Right cardiac atrium (tissue), 5 donors: Measurements from ENCODE around the gene EFCAB8. TPM values are rescaled to one million over a fixed set of nuclear protein-coding genes. Genes with fewer than 3 reads are reported as not detected.
"Not testable (repeated sequence)": the region's sequence is repeated elsewhere in the genome, so short reads cannot be mapped to it uniquely, and the experiment has no call there.

ENCODE experiments used
- ATAC-seq, 2 donors: fragments of 200-7000 bp; cut with Tn5 transposase; one replicate each; pipeline versions ENCODE4 v1.8.0 to v1.9.1; 2020; ENCODE audit warnings: moderate library complexity in 2 of 2, mild to moderate bottlenecking in 1 of 2
- DNase-seq, 3 donors: peaks; one replicate each; pipeline ENCODE4 v3.0.0-alpha.2; 2020
- H3K27ac ChIP-seq: one replicate; pipeline ENCODE4 v1.5.1; 2013; ENCODE audit warnings: mild to moderate bottlenecking, low read length, control low read depth, moderate library complexity
- H3K27me3 ChIP-seq: one replicate; pipeline ENCODE4 v1.6.1; 2013; ENCODE audit not compliant: control insufficient read depth, insufficient read depth
- H3K4me1 ChIP-seq: one replicate; pipeline ENCODE4 v1.6.1; 2013; ENCODE audit warnings: low read length; ENCODE audit not compliant: control insufficient read depth, insufficient read depth
- H3K4me3 ChIP-seq: one replicate; pipeline ENCODE4 v1.5.1; 2013; ENCODE audit warnings: low read length, control low read depth
- H3K9me3 ChIP-seq: one replicate; pipeline ENCODE4 v1.6.1; 2013; ENCODE audit warnings: low read length; ENCODE audit not compliant: control insufficient read depth
- WGBS: extraction: QIAGEN DNeasy Blood & Tissue Kit; methylation state at CpG from one replicate; pipeline ENCODE4 v1.1.7; 2013; 5-methylcytosine and 5-hydroxymethylcytosine counted together
- intact Hi-C, 4 donors: fragments of 100-400 bp; cut with DNase I; formaldehyde crosslinking; loops; one replicate each; pipeline versions ENCODE4 v1.11.0 to v1.14.0; 2022 to 2023
- polyA plus RNA-seq: library from polyadenylated mRNA; stranded (reverse); fragments of 200-250 nt; gene quantifications from one replicate; pipeline ENCODE4 v1.2.3, GENCODE V29; 2013
- total RNA-seq, 4 donors: library from RNA; stranded (reverse); fragmentation: NEBNext Ultra II Directional; extraction: Animal tissue kit (Norgen Biotek cat#: 25700); gene quantifications; one replicate each; pipeline ENCODE4 v1.2.1, GENCODE V29; 2021
- donor health status: healthy with polysubstance abuse.
- donor health status: DM: no; HTN: yes; CAD: no.
- donor health status: DM: no; HTN: no; CAD: no.
- donor health status: DM: no; HTN: yes; CAD: no; lungs with severe emphysema.
- donor health status: DM: yes; HTN: yes; CAD: no.

EFCAB8 gene
- total and polyA plus RNA-seq, 5 donors = 0.20 to 0.64 TPM; not detected in 3

DNA sequence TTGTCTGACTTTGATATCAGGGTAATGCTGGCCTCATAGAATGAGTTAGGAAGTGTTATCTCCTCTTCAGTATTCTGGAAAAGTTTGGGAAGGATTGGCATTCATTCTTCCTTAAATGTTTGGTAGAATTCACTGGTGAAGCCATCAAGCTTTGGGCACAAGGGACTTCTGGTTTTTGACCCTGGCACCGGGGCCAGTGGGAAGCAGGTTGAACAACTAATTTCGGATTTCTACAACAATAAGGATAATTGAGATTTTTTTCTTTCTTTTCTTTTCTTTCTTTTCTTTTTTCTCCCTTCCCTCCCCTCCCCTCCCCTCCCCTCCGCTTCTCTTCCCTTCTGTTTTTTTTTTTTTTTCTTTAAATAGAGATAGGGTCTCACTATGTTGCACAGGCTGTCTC lies 70.4 kb downstream of the EFCAB8 start:
- intact Hi-C loops = no loop called here
- WGBS = 88% methylated on average over 3 of the region's 3 CpGs
- no peaks in the 10 kb centered on the region for H3K9me3 ChIP-seq
- no peak overlapping the region for H3K27ac ChIP-seq
- DNase-seq (no peak), ATAC-seq (no peak)
- H3K27me3 ChIP-seq = no peaks in the 10 kb centered on the region
- no peaks in the 10 kb centered on the region for H3K4me1 ChIP-seq
- H3K4me3 ChIP-seq = no peak overlapping the region

DNA sequence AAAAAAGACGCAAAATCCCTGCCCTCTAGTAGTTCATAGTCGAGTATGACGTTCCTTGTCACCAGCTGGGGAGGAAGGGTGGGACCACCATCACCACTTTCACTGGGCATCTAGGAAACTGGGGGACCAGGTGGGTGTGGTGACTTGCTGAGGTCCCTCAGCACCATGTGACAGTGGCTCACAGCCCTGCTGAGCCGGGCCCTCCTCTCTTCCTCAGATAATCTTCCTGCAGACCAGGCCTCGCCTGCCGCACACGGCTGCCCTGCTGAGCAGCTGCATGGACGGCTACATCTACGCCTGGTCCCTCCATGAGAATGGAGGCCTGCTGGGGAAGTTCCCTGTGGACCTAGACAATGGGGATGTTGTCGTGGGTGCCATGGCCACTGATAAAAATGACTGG lies 71.5 kb downstream of the EFCAB8 start:
- Histone ChIP-seq H3K4me3 (no peak overlapping the region), H3K27me3 (no peaks in the 10 kb centered on the region), H3K9me3 (no peaks in the 10 kb centered on the region), H3K27ac (no peak overlapping the region), H3K4me1 (no peaks in the 10 kb centered on the region)
- no peak for DNase-seq
- 72% methylated on average over 10 of the region's 10 CpGs for WGBS
- no peak for ATAC-seq
- intact Hi-C loops = no loop called here

DNA sequence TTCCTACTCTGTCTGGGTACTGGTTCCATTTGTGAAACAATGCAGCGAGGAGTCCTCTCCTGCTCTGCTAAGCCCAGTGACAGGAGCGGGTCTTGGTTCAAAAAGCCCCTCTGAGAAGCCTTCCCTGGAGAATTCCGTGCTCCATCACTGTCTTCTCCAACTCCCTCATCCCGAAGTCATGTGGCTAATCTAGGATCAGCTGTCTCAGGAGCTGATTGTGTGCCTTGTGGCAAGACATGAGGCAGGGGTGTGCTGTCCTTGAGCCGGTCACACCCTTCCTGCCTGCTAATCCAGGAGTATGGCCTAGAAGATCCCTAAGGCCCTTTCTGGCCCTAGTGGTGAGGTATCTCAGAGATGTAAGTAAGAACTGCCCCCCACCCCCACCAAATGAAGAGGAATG lies 72.0 kb downstream of the EFCAB8 start:
- Histone ChIP-seq H3K4me3 (no peak overlapping the region), H3K27me3 (no peaks in the 10 kb centered on the region), H3K9me3 (no peaks in the 10 kb centered on the region), H3K4me1 (no peaks in the 10 kb centered on the region), H3K27ac (no peak overlapping the region)
- no peak for ATAC-seq
- DNase-seq = no peak
- 62% methylated on average over 5 of the region's 5 CpGs for WGBS
- intact Hi-C loops = no loop called here

DNA sequence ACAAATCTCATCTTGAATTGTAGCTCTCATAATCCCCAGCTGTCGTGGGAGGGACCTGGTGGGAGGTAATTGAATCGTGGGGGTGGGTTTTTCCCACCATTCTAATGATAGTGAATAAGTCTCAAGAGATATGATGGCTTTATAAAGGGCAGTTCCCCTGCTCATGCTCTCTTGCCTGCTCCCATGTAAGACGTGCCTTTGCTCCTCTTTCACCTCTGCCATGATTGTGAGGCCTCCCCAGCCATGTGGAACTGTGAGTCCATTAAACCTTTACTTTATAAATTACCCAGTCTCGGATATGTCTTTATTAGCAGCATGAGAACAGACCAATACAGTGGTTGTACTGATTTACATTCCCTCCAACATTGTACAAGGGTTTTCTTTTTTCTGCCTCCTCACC lies 75.9 kb downstream of the EFCAB8 start:
- Histone ChIP-seq H3K4me1 (no peaks in the 10 kb centered on the region), H3K27ac (no peak overlapping the region), H3K4me3 (no peak overlapping the region), H3K27me3 (no peaks in the 10 kb centered on the region), H3K9me3 (no peaks in the 10 kb centered on the region)
- intact Hi-C loops = no loop called here
- ATAC-seq = no peak
- WGBS = 64% methylated on average over 4 of the region's 4 CpGs
- DNase-seq = no peak

DNA sequence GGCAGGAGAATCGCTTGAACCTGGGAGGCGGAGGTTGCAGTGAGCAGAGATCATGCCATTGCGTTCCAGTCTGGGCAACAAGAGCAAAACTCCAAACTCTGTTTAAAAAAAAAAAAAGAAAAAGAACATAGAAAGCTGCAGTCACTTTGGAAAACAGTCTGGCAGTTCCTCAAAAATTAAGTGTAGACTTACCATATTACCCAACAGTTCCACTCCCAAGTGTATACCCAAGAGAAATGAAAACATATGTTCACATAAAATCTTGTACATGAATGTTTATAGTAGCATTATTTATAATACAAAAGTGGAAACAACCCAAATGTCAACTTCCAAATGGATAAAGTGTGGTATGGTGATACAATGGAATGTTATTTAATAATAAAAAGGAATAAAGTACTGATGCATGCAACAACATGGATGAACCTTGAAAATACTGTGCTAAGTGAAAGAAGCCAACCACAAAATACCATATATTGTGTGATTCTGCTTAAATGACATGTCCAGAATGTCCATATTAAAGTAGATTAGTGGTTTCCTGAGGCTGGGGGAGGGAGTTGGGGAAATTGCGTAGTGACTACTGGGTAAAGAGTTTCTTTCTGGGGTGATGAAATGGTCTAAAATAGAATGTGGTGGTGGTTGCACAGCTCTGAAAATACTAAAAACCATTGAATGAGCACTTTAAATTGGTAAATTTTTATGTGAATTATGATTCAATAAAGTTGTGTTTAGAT lies 82.6 kb downstream of the EFCAB8 start:
- 70% methylated on average over 4 of the region's 4 CpGs for WGBS
- Histone ChIP-seq H3K4me3 (no peak overlapping the region), H3K27me3 (no peaks in the 10 kb centered on the region), H3K4me1 (no peaks in the 10 kb centered on the region), H3K27ac (no peak overlapping the region), H3K9me3 (no peaks in the 10 kb centered on the region)
- DNase-seq (no peak), ATAC-seq (no peak)
- intact Hi-C loops = no loop called here

DNA sequence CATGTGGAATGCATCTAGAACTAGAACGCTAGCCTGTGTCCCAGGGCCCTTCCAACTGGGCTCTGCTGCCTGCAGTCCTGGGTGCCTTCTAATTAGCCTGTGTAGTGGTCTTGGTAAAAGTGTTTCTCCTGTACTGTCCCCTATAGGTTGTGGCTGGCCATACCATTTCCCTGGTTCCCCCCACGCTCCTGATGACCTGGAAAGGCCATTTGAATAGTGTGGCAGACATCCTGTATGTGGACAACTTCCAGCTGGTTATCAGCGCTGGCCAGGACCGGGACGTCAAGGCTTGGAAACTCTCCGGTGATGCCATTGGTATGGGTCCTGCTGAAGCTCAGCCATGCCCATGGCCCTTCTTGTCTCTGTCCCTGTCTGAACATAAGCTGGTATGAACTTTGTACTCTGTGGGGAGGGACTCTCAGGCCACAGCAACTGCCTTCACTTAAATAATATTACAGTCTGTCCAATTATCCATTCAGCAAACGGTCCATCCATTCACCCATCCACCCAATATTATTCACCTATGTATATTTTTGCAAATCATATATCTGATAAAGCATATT lies 84.8 kb downstream of the EFCAB8 start:
- no peak for DNase-seq
- ATAC-seq = no peak
- H3K9me3 ChIP-seq = no peaks in the 10 kb centered on the region
- no peak overlapping the region for H3K4me3 ChIP-seq
- no peaks in the 10 kb centered on the region for H3K4me1 ChIP-seq
- no peak overlapping the region for H3K27ac ChIP-seq
- WGBS = 78% methylated on average over 7 of the region's 7 CpGs
- H3K27me3 ChIP-seq = no peaks in the 10 kb centered on the region
- intact Hi-C loops = no loop called here

DNA sequence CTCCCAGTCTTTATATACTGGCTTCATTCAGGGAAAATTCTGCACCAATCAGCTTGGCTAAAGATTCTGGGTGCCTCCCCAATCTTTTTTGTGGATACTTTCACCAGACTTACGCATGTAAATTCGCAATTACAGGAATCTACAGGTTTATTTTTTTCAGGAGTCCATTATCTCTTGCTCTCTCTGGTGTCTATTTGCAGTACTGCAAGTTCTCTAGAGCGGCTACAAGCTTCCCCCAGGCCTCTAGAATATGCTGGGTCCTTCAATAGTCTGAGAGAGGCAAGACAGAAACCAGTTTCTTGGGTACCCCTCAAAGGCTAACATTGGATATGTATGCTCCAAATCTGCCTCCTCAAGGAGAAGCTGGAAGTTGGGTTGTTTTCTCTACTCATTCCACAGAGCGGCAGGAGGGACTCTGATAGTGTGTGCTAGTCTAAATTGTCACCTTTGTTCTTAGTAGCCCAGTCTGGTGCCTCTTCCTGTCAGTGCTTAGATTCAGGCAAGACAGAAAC lies 87.0 kb downstream of the EFCAB8 start:
- Histone ChIP-seq H3K4me3 (no peak overlapping the region), H3K27ac (no peak overlapping the region), H3K4me1 (no peaks in the 10 kb centered on the region), H3K9me3 (no peaks in the 10 kb centered on the region), H3K27me3 (no peaks in the 10 kb centered on the region)
- DNase-seq (no peak), ATAC-seq (no peak)
- WGBS = 38% methylated on average over 4 of the region's 4 CpGs
- intact Hi-C loops = no loop called here

DNA sequence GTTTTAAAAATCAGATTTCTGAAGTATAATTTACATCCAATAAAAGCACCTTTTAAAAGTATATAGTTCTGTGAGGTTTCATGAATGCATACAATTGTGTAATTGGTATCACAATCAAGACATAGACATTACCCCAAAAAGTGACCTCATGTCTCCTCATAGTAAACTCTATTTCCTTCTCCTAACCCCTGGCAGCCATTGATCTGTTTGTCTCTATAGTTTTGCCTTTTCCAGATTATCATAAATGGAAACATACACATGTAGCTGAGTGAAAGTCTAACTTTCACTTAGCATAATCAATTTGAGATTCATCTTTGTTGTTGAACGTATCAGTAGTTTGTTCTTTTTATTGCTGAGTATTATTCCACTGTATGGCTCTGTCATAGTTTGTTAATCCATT lies 87.9 kb downstream of the EFCAB8 start:
- ATAC-seq (no peak), DNase-seq (no peak)
- Histone ChIP-seq H3K27ac (no peak overlapping the region), H3K27me3 (no peaks in the 10 kb centered on the region), H3K4me1 (no peaks in the 10 kb centered on the region), H3K4me3 (no peak overlapping the region), H3K9me3 (no peaks in the 10 kb centered on the region)
- WGBS = 84% methylated on average over 1 of the region's 1 CpG
- intact Hi-C loops = no loop called here

DNA sequence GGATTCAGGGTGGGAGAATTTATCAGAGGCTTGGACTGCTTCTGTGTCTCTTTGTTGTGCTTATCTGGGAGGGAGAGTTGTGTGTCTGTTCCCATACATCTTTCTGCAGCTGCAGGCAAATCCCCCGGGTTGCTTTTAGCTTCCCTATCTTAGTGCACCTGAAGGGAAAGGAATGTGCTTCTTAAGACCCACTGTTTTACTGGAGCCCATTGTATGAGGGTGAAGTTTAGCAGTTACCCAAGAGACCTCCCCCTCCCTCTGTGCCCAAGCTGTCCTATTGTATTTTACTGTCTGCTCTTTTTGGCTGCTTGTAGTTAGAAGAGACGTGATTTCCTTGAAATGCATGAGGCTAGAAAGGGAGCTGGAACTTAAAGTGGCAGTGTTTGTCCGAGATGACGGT lies 91.8 kb downstream of the EFCAB8 start:
- H3K4me1 ChIP-seq, intact Hi-C loops, H3K27ac ChIP-seq, H3K27me3 ChIP-seq, H3K9me3 ChIP-seq, DNase-seq, ATAC-seq, H3K4me3 ChIP-seq: not testable (repeated sequence)
- WGBS = 18% methylated on average over 4 of the region's 4 CpGs

DNA sequence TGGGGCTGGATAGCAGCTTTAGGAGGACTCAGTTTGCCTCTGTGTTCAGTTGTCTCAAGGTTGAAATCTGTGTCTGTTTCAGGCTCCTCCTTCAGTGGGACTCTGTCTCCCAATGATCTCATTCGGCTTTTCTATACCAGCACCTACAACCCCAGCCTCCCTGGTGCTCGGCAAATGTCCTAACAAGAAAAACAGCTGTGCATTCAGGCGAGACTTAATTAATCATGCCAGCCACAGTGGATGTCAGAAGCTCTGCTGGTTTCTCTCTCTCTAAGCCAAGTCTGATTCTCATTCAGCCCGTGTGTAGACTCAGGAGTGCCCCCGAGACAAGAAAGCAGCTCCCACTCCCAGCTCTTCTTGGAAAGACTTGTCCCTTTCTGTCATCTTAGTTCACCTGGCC lies 98.7 kb downstream of the EFCAB8 start:
- DNase-seq (no peak), ATAC-seq (no peak)
- Histone ChIP-seq H3K27ac (no peak overlapping the region), H3K4me3 (no peak overlapping the region), H3K4me1 (no peaks in the 10 kb centered on the region), H3K9me3 (peaks cover 6% of the 10 kb centered on the region), H3K27me3 (no peaks in the 10 kb centered on the region)
- 89% methylated on average over 5 of the region's 5 CpGs for WGBS
- intact Hi-C loops = no loop called here

DNA sequence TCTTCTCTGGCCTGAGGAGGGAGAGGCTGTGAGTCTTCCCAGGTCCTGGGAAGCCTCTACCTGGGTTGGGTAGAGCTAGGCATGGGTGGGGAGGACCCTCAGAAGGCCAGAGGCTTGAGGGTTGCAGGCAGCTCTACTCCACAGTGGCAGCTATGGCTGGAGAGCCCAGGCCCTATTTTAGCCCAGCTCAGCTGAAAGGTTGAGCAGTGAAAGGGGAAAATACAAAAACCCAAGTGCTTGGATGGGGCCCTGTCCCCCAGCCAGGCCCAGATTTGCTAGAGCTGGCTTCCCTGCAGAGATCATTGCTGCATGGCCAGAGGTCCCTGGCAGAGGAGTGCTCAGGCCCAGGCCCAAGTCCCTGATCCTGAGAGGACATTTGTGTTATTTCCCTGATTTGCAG lies 99.9 kb downstream of the EFCAB8 start:
- intact Hi-C loops = no loop called here
- no peak for DNase-seq
- Histone ChIP-seq H3K27me3 (no peaks in the 10 kb centered on the region), H3K4me1 (no peaks in the 10 kb centered on the region), H3K4me3 (no peak overlapping the region), H3K9me3 (peaks cover 6% of the 10 kb centered on the region), H3K27ac (no peak overlapping the region)
- no peak for ATAC-seq
